K562 (cell line): ENCODE results near the gene LSM12. TPM values are rescaled to one million over a fixed set of nuclear protein-coding genes. Genes with fewer than 3 reads are reported as not detected.

ENCODE experiments used
- ATAC-seq: fragments of 200-7000 bp; cut with Tn5 transposase; 3 replicates; pipeline ENCODE4 v1.9.1; 2020; ENCODE audit warnings: moderate library complexity
- BruUV-seq: library from RNA; stranded (reverse); fragments of 400-500 nt; replicated peaks from 2 replicates; lab custom pipeline; 2021; lab: Mats Ljungman, UMichigan
- CTCF ChIA-PET: fragments of 300-600 bp; formaldehyde crosslinking; extraction: SDS; loops from one replicate; lab custom pipeline; 2021; ENCODE audit warnings: low intra/inter-chr PET ratio; lab: Yijun Ruan, JAX
- POLR2A ChIA-PET: fragments of 300-600, 350-650 bp; sonication (Branson Sonifier 250); formaldehyde crosslinking; extraction: SDS; loops from one replicate; lab custom pipeline; 2021; ENCODE audit warnings: antibody characterized with exemption, inconsistent platforms; lab: Yijun Ruan, JAX
- DNase-seq, 4 experiments: peaks; one replicate each; pipeline versions ENCODE4 v3.0.0 to v3.0.0-alpha.2; 2011 to 2018; ENCODE audit warnings: low spot score in 3 of 4, mixed read lengths in 3 of 4; ENCODE audit errors: extremely low read depth in 1 of 4
- FAIRE-seq: peaks from 2 replicates; lab custom pipeline; 2011; peaks lifted over from hg19 to GRCh38; lab: Jason Lieb, UNC
- H2AFZ ChIP-seq: 2 replicates; pipeline ENCODE4 v1.6.0; 2011; ENCODE audit warnings: low read depth, low read length, control low read depth, inconsistent platforms
- H3K27ac ChIP-seq: fragments of 200-600 bp; 3 replicates; pipeline ENCODE4 v1.8.0; 2011; ENCODE audit warnings: low read depth, mild to moderate bottlenecking, control low read depth, inconsistent platforms, low read length, moderate library complexity, mixed read lengths; ENCODE audit errors: extremely low read depth
- H3K27me3 ChIP-seq, 2 experiments: fragments of 300-600 bp in 1 of 2; 2 replicates in 1 of 2; 3 replicates in 1 of 2; pipeline versions ENCODE4 v1.6.0 to v1.8.0; 2011; ENCODE audit warnings: inconsistent platforms in 2 of 2, low read length in 2 of 2, mild to moderate bottlenecking in 1 of 2, mixed read lengths in 1 of 2, moderate library complexity in 1 of 2; ENCODE audit not compliant: control insufficient read depth in 2 of 2, insufficient read depth in 2 of 2
- H3K36me3 ChIP-seq: fragments of 300-600 bp; 3 replicates; pipeline ENCODE4 v1.8.0; 2011; ENCODE audit warnings: mild to moderate bottlenecking, low read length, inconsistent platforms; ENCODE audit not compliant: control insufficient read depth, insufficient read depth
- H3K4me1 ChIP-seq, 2 experiments: fragments of 200-600 bp in 1 of 2; replicated peaks in 1 of 2; 2 replicates in 1 of 2; 3 replicates in 1 of 2; pipeline versions ENCODE4 v1.5.1 to v1.8.0; 2011; ENCODE audit warnings: inconsistent platforms in 2 of 2, low read length in 2 of 2, mild to moderate bottlenecking in 1 of 2, mixed read lengths in 1 of 2, moderate library complexity in 1 of 2; ENCODE audit not compliant: control insufficient read depth in 2 of 2, insufficient read depth in 2 of 2
- H3K4me2 ChIP-seq: 2 replicates; pipeline ENCODE4 v1.6.1; 2011; ENCODE audit warnings: low read length, control low read depth, inconsistent platforms, mixed read lengths; ENCODE audit not compliant: insufficient read depth
- H3K4me3 ChIP-seq: fragments of 200-600 bp; sonication (generic), shearing (Covaris generic); 2 replicates; pipeline ENCODE4 v1.5.1; 2016; ENCODE audit warnings: control low read depth, inconsistent platforms
- H3K79me2 ChIP-seq: fragments of 200-600 bp; 3 replicates; pipeline ENCODE4 v1.8.0; 2011; ENCODE audit warnings: low read length, inconsistent platforms; ENCODE audit not compliant: control insufficient read depth, insufficient read depth
- H3K9ac ChIP-seq, 2 experiments: 2 replicates each; pipeline versions ENCODE4 v1.6.0 to v1.6.1; 2011; ENCODE audit warnings: low read depth in 2 of 2, low read length in 2 of 2, control low read depth in 1 of 2, inconsistent platforms in 1 of 2, mild to moderate bottlenecking in 1 of 2, mixed read lengths in 1 of 2; ENCODE audit not compliant: insufficient read depth in 1 of 2
- H3K9me1 ChIP-seq: one replicate; pipeline ENCODE4 v1.6.0; 2011; ENCODE audit warnings: inconsistent platforms, mild to moderate bottlenecking, low read length, moderate library complexity; ENCODE audit not compliant: control insufficient read depth, insufficient read depth
- H3K9me3 ChIP-seq: replicated peaks from 2 replicates; pipeline ENCODE4 v1.5.1; 2011; ENCODE audit warnings: low read depth, low read length, inconsistent platforms; ENCODE audit not compliant: control insufficient read depth, insufficient read depth
- H4K20me1 ChIP-seq: replicated peaks from 2 replicates; pipeline ENCODE4 v1.6.1; 2011; ENCODE audit warnings: low read length, inconsistent platforms, mixed read lengths; ENCODE audit not compliant: control insufficient read depth, insufficient read depth
- CHD4 ChIP-seq: fragments of 200-600 bp; sonication (generic); IDR thresholded peaks from 3 replicates; pipeline ENCODE4 v1.6.1; 2012; ENCODE audit warnings: low read depth, mild to moderate bottlenecking, mixed read lengths, low read length, inconsistent platforms; ENCODE audit not compliant: insufficient read depth, insufficient replicate concordance, poor library complexity, severe bottlenecking
- MCM2 ChIP-seq: fragments of 450-650 bp; IDR thresholded peaks from 2 replicates; pipeline ENCODE4 v1.6.1; 2017; ENCODE audit warnings: low read depth, mild to moderate bottlenecking
- POU5F1 ChIP-seq: fragments of 150-350 bp; IDR thresholded peaks from 2 replicates; pipeline ENCODE4 v1.6.1; 2014; ENCODE audit warnings: borderline replicate concordance, low read length, low read depth, mild to moderate bottlenecking; ENCODE audit not compliant: partially characterized antibody
- SMARCB1 ChIP-seq: IDR thresholded peaks from 2 replicates; pipeline ENCODE4 v1.6.1; 2011; ENCODE audit warnings: improper control_type of control experiment, low read depth; ENCODE audit not compliant: insufficient read length
- ZNF668 ChIP-seq: fragments of 250-450 bp; sonication (Bioruptor Pico); IDR thresholded peaks from 2 replicates; pipeline ENCODE4 v1.8.0; 2022; ENCODE audit warnings: mild to moderate bottlenecking, inconsistent platforms
- WGBS: fragments of 100-300 bp; shearing (Covaris generic); methylation state at CpG from one replicate; pipeline ENCODE4 v1.1.6; 2016; ENCODE audit warnings: low coverage, mixed read lengths; ENCODE audit not compliant: insufficient coverage; ENCODE audit errors: missing lambda C conversion rate; 5-methylcytosine and 5-hydroxymethylcytosine counted together
- in situ Hi-C: fragments of 300-500 bp; cut with MboI; formaldehyde crosslinking; loops from 4 replicates; pipeline ENCODE4 v1.15.0; 2018; ENCODE audit warnings: inconsistent platforms, mixed read lengths
- intact Hi-C: fragments of 100-400 bp; cut with micrococcal nuclease; formaldehyde crosslinking; loops from 2 replicates; pipeline ENCODE4 v1.14.2; 2022
- polyA plus RNA-seq, 8 experiments: library from polyadenylated mRNA; depleted of rRNA in 4 of 8; stranded (reverse) in 5 of 8; unstranded in 3 of 8; fragments of >200 nt; fragmentation: Nextera tagmentation in 2 of 8; fragmentation: Illumina TruSeq in 1 of 8; extraction: Ambion mirVana in 2 of 8; extraction: Trizol in 1 of 8; gene quantifications; 2 replicates each; pipeline versions ENCODE4 v1.2.1 to v1.2.3, GENCODE V29; 2011 to 2014; ENCODE audit warnings: inconsistent platforms in 1 of 8, missing spikeins in 1 of 8
- total RNA-seq, 7 experiments: library from RNA; depleted of rRNA in 6 of 7; stranded (reverse); fragments of >200 nt in 6 of 7; fragmentation: Illumina TruSeq in 2 of 7; extraction: Trizol in 2 of 7; gene quantifications; 2 replicates each; pipeline versions ENCODE4 v1.2.1 to v1.2.3, GENCODE V29; 2011 to 2021; ENCODE audit warnings: low replicate concordance in 1 of 7
- TF ChIP-seq, protein P1 (sequence below): fragments of 250-450 bp; sonication (Bioruptor Pico); IDR thresholded peaks from 2 replicates; pipeline ENCODE4 v1.8.0; 2021; ENCODE audit warnings: moderate library complexity, mild to moderate bottlenecking, inconsistent platforms
- TF ChIP-seq, protein P2 (sequence below): fragments of 250-450 bp; sonication (Bioruptor Pico); IDR thresholded peaks from 2 replicates; pipeline ENCODE4 v1.4.0; 2020; ENCODE audit warnings: mild to moderate bottlenecking, moderate library complexity
- TF ChIP-seq, protein P3 (sequence below), 2 experiments: fragments of 450-650 bp in 1 of 2; sonication (generic) in 1 of 2; formaldehyde crosslinking in 1 of 2; IDR thresholded peaks; 2 replicates each; pipeline versions ENCODE4 v1.7.1 to v1.9.0; 2016 to 2022; ENCODE audit warnings: inconsistent platforms in 1 of 2, mild to moderate bottlenecking in 1 of 2, missing genetic modification reagents in 1 of 2

Gene LSM12
- total and polyA plus RNA-seq, 9 of the 15 experiments (the other 6 are each of a cell fraction or from before 2014, with no cell fraction given) = 53.0 to 258 (median 89.3) TPM

DNA sequence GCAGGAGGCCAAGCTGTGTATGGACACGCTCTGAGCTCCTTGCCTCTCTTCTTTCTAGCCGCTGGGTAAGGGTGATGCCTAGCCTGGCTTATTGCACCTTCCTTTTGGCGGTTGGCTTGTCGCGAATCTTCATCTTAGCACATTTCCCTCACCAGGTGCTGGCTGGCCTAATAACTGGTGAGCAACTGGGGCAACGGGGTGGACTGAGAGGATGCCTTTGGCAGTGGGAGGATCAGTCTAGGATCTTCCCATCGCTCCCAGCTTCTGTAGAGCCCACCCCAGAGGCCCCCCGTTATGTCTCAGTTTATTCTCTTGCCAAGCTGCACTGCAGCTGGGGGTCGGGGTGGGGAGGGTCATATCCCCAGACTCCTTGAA, 8.4 kb upstream of the LSM12 start:
- ATAC-seq (no peak), FAIRE-seq (no peak), DNase-seq (no peak)
- peak overlapping the region in 1 of 2 experiments; percentile 37; a peak in 1 of 4 replicates for H3K9ac ChIP-seq
- no peaks in the 10 kb centered on the region for H4K20me1 ChIP-seq
- ChIA-PET CTCF (no interaction called here), POLR2A (interaction anchor here (0.6 to 1.3 kb wide), 3 partner anchors 8 to 12 kb away, joined by 3 to 4 read pairs (median 3); no protein-coding TSS in a partner anchor)
- no peak overlapping the region for H2AFZ ChIP-seq
- no TSS peak for BruUV-seq
- no peak overlapping the region for H3K27ac ChIP-seq
- H3K4me1 ChIP-seq = peaks cover 5 to 28% of the 10 kb centered on the region in 2 experiments; a peak in 4 of 5 replicates
- intact Hi-C loops (no loop called here), in situ Hi-C loops (no loop called here)
- H3K4me3 ChIP-seq = no peak overlapping the region
- peaks cover 25% of the 10 kb centered on the region for H3K79me2 ChIP-seq
- no peak overlapping the region for H3K4me2 ChIP-seq
- no peaks in the 10 kb centered on the region for H3K27me3 ChIP-seq
- peaks cover 38% of the 10 kb centered on the region; the same call in 2 of the 3 replicates for H3K36me3 ChIP-seq
- WGBS = 90% methylated on average over 9 of the region's 9 CpGs
- H3K9me3 ChIP-seq = no peaks in the 10 kb centered on the region
- no peaks in the 10 kb centered on the region for H3K9me1 ChIP-seq
- TF ChIP-seq, protein P1, sequence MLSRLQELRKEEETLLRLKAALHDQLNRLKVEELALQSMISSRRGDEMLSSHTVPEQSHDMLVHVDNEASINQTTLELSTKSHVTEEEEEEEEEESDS (CRISPR knock-in tag) = no peak
- TF ChIP-seq MCM2 (no peak), SMARCB1 (no peak), POU5F1 (no peak), CHD4 (no peak), ZNF668 (no peak)
- TF ChIP-seq, protein P2, sequence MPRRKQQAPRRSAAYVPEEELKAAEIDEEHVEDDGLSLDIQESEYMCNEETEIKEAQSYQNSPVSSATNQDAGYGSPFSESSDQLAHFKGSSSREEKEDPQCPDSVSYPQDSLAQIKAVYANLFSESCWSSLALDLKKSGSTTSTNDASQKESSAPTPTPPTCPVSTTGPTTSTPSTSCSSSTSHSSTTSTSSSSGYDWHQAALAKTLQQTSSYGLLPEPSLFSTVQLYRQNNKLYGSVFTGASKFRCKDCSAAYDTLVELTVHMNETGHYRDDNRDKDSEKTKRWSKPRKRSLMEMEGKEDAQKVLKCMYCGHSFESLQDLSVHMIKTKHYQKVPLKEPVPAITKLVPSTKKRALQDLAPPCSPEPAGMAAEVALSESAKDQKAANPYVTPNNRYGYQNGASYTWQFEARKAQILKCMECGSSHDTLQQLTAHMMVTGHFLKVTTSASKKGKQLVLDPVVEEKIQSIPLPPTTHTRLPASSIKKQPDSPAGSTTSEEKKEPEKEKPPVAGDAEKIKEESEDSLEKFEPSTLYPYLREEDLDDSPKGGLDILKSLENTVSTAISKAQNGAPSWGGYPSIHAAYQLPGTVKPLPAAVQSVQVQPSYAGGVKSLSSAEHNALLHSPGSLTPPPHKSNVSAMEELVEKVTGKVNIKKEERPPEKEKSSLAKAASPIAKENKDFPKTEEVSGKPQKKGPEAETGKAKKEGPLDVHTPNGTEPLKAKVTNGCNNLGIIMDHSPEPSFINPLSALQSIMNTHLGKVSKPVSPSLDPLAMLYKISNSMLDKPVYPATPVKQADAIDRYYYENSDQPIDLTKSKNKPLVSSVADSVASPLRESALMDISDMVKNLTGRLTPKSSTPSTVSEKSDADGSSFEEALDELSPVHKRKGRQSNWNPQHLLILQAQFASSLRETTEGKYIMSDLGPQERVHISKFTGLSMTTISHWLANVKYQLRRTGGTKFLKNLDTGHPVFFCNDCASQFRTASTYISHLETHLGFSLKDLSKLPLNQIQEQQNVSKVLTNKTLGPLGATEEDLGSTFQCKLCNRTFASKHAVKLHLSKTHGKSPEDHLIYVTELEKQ (CRISPR knock-in tag) = no peak
- TF ChIP-seq, protein P3, sequence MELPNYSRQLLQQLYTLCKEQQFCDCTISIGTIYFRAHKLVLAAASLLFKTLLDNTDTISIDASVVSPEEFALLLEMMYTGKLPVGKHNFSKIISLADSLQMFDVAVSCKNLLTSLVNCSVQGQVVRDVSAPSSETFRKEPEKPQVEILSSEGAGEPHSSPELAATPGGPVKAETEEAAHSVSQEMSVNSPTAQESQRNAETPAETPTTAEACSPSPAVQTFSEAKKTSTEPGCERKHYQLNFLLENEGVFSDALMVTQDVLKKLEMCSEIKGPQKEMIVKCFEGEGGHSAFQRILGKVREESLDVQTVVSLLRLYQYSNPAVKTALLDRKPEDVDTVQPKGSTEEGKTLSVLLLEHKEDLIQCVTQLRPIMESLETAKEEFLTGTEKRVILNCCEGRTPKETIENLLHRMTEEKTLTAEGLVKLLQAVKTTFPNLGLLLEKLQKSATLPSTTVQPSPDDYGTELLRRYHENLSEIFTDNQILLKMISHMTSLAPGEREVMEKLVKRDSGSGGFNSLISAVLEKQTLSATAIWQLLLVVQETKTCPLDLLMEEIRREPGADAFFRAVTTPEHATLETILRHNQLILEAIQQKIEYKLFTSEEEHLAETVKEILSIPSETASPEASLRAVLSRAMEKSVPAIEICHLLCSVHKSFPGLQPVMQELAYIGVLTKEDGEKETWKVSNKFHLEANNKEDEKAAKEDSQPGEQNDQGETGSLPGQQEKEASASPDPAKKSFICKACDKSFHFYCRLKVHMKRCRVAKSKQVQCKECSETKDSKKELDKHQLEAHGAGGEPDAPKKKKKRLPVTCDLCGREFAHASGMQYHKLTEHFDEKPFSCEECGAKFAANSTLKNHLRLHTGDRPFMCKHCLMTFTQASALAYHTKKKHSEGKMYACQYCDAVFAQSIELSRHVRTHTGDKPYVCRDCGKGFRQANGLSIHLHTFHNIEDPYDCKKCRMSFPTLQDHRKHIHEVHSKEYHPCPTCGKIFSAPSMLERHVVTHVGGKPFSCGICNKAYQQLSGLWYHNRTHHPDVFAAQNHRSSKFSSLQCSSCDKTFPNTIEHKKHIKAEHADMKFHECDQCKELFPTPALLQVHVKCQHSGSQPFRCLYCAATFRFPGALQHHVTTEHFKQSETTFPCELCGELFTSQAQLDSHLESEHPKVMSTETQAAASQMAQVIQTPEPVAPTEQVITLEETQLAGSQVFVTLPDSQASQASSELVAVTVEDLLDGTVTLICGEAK (IDR thresholded peaks at IDR 0.05) = no peak
- TF ChIP-seq, protein P3 (CRISPR knock-in tag; IDR thresholded peaks at IDR 0.05) = no peak
